Gastroesophageal sphincter (tissue), 4 donors: ENCODE measurements around the gene DNAAF1. TPM values are rescaled to one million over a fixed set of nuclear protein-coding genes. Genes with fewer than 3 reads are reported as not detected.
"Not testable (repeated sequence)": the region's sequence is repeated elsewhere in the genome, so short reads cannot be mapped to it uniquely, and the experiment has no call there.

Experiments
- ATAC-seq: fragments of 150-250 bp; one replicate; pipeline ENCODE4 v1.9.1; 2016; ENCODE audit warnings: mild to moderate bottlenecking, moderate library complexity
- H3K27ac ChIP-seq, 4 donors: fragments of 200-600 bp; sonication (generic) in 3 of 4; 1 replicate in 3 of 4; 2 replicates in 1 of 4; pipeline ENCODE4 v1.5.1; 2016 to 2019
- H3K27me3 ChIP-seq: fragments of 200-600 bp; sonication (generic); one replicate; pipeline ENCODE4 v1.5.1; 2019
- H3K36me3 ChIP-seq, 2 donors: fragments of 200-600 bp; sonication (generic); one replicate each; pipeline ENCODE4 v1.5.1; 2019; ENCODE audit warnings: control low read depth in 1 of 2
- H3K4me1 ChIP-seq, 3 donors: fragments of 200-600 bp; sonication (generic); 1 replicate in 2 of 3; 2 replicates in 1 of 3; pipeline ENCODE4 v1.5.1; 2016 to 2019; ENCODE audit warnings: control low read depth in 2 of 3
- H3K4me3 ChIP-seq, 2 donors: fragments of 200-600 bp; sonication (generic); one replicate each; pipeline ENCODE4 v1.5.1; 2019; ENCODE audit warnings: mild to moderate bottlenecking in 1 of 2, moderate library complexity in 1 of 2
- H3K9me3 ChIP-seq, 3 donors: fragments of 200-600 bp; sonication (generic); one replicate each; pipeline ENCODE4 v1.5.1; 2017 to 2019; ENCODE audit warnings: control low read depth in 2 of 3
- EP300 ChIP-seq: sonication (generic); formaldehyde crosslinking; IDR thresholded peaks from one replicate; pipeline ENCODE4 v1.6.1; 2017; ENCODE audit warnings: antibody characterized with exemption, mild to moderate bottlenecking
- POLR2A ChIP-seq, 2 donors: fragments of 450-650 bp; IDR thresholded peaks; one replicate each; pipeline ENCODE4 v1.6.1; 2017; ENCODE audit warnings: antibody characterized with exemption in 2 of 2, mild to moderate bottlenecking in 2 of 2, moderate library complexity in 1 of 2
- POLR2AphosphoS5 ChIP-seq: sonication (generic); formaldehyde crosslinking; IDR thresholded peaks from one replicate; pipeline ENCODE4 v1.6.1; 2017; ENCODE audit warnings: antibody characterized with exemption
- WGBS, 2 donors: methylation state at CpG; one replicate each; pipeline ENCODE4 v1.1.5; 2018; ENCODE audit warnings: low coverage in 1 of 2; 5-methylcytosine and 5-hydroxymethylcytosine counted together
- total RNA-seq, 4 donors: library from RNA; depleted of rRNA; stranded (reverse); fragments of >200 nt; gene quantifications; one replicate each; pipeline ENCODE4 v1.1.0, GENCODE V29; 2016
- TF ChIP-seq, protein P1 (sequence below), 4 experiments: fragments of 200-600 bp in 2 of 4; fragments of 450-650 bp in 2 of 4; sonication (generic) in 1 of 4; IDR thresholded peaks; one replicate each; pipeline ENCODE4 v1.5.1; 2017 to 2019; ENCODE audit warnings: antibody characterized with exemption in 4 of 4, mild to moderate bottlenecking in 2 of 4, moderate library complexity in 2 of 4

The DNAAF1 gene
- total RNA-seq, 4 donors from 2014 or later, result 0.27 TPM; not detected in 3

DNA sequence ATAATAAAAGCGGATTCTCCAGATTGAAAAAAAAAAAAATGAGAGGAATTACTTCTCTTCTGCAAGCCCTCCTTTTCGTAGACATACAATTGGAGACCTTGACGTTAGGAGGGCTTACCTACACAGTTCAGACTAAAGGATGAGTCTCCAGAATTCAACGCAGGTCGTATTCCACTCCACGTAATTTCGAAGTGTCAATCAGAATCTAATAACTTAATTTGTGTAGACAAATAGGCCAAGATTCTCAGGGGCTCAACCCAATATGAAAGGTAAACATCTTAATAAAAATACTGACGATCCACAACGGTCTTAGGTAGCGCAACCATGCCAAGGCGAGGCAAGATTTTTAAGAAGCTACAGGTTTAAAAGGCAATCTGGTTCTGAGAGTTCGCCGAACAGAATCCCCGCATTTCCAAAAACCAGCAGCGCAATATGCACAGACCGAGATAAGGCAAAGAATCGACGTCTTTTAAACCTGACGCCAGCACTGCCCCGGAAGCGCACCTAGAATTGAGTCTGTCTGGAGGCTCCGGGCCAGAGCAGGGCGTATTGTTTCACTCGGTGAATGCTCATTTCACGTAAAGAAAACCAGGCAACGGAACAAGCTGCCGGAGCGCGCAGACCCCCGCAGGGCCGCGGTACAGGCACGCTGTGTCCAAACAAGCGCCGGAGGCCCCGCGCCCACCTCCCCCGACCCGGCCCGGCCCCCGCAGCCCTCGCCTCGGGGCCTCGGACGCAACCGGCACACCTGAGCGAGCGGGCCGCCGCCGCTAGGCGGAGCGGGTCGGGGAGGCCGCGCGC lies 29.0 kb upstream of the DNAAF1 start:
- no peak for TF ChIP-seq POLR2A (IDR thresholded peaks at IDR 0.05)
- TF ChIP-seq, protein P1, sequence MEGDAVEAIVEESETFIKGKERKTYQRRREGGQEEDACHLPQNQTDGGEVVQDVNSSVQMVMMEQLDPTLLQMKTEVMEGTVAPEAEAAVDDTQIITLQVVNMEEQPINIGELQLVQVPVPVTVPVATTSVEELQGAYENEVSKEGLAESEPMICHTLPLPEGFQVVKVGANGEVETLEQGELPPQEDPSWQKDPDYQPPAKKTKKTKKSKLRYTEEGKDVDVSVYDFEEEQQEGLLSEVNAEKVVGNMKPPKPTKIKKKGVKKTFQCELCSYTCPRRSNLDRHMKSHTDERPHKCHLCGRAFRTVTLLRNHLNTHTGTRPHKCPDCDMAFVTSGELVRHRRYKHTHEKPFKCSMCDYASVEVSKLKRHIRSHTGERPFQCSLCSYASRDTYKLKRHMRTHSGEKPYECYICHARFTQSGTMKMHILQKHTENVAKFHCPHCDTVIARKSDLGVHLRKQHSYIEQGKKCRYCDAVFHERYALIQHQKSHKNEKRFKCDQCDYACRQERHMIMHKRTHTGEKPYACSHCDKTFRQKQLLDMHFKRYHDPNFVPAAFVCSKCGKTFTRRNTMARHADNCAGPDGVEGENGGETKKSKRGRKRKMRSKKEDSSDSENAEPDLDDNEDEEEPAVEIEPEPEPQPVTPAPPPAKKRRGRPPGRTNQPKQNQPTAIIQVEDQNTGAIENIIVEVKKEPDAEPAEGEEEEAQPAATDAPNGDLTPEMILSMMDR (IDR thresholded peaks at IDR 0.05), result peak in 2 of 4 experiments; percentile 57 to 59
- 1 to 4% methylated on average over 17 of the region's 57 CpGs for WGBS, 2 donors

GRCh38 chr16:84116720-84117493 lies 28.2 kb upstream of the DNAAF1 start, which contains the start of gene MBTPS1:
MBTPS1 (minus strand) TSS chr16:84116942; CDS start chr16:84101783, 15,159 bp downstream.
- peaks cover 0 to 45% (median 15%) of the 10 kb centered on the region in 3 donors for H3K4me1 ChIP-seq
- ATAC-seq, result peak; percentile 99
- TF ChIP-seq EP300 (no peak), POLR2A (IDR thresholded peaks at IDR 0.05) (peak; percentile 78), POLR2AphosphoS5 (peak; percentile 84)
- TF ChIP-seq, protein P1 (IDR thresholded peaks at IDR 0.05), result peak in 2 of 4 experiments; percentile 18 to 54
- peak within 1 kb of the TSS; percentile 68 to 96 for H3K4me3 ChIP-seq
- H3K9me3 ChIP-seq, result no peaks in the 10 kb centered on the region
- H3K27me3 ChIP-seq, result no peaks in the 10 kb centered on the region
- no CpG with 5 or more reads among the region's 94 CpGs for WGBS, 2 donors
- H3K27ac ChIP-seq, result peak within 1 kb of the TSS; percentile 65 to 96 (median 92)
- no peaks in the 10 kb centered on the region for H3K36me3 ChIP-seq

More for the DNA sequence above, 29.0 kb upstream of the DNAAF1 start:
- Histone ChIP-seq H3K4me3 (peak overlapping the region; percentile 68 to 96), H3K4me1 (peaks cover 0 to 52% (median 15%) of the 10 kb centered on the region in 3 donors), H3K9me3 (no peaks in the 10 kb centered on the region), H3K27ac (peak overlapping the region; percentile 65 to 96 (median 92)), H3K36me3 (no peaks in the 10 kb centered on the region), H3K27me3 (no peaks in the 10 kb centered on the region)
- ATAC-seq, result peak; percentile 11

- Histone ChIP-seq H3K9me3 (no peaks in the 10 kb centered on the region), H3K4me1 (peaks cover 0 to 45% (median 15%) of the 10 kb centered on the region in 3 donors), H3K27me3 (no peaks in the 10 kb centered on the region), H3K27ac (peak overlapping the region; percentile 60 to 96 (median 92)), H3K4me3 (peak overlapping the region; percentile 68 to 96), H3K36me3 (peaks cover 0 to 3% of the 10 kb centered on the region in 2 donors)
- no peak for ATAC-seq
- WGBS, 2 donors, result 11 to 20% methylated on average over 1 to 7 of the region's 12 CpGs
- TF ChIP-seq POLR2A (IDR thresholded peaks at IDR 0.05), result no peak
- TF ChIP-seq, protein P1 (IDR thresholded peaks at IDR 0.05), result no peak
- no peak for TF ChIP-seq EP300
- TF ChIP-seq POLR2AphosphoS5, result no peak
Measured at GRCh38 chr16:84117494-84117843, 27.6 kb upstream of the DNAAF1 start.

GRCh38 chr16:84118315-84118714 lies 26.8 kb upstream of the DNAAF1 start:
- ATAC-seq, H3K27me3 ChIP-seq, H3K27ac ChIP-seq, H3K4me3 ChIP-seq, H3K9me3 ChIP-seq: not testable (repeated sequence)
- peaks cover 0 to 40% (median 15%) of the 10 kb centered on the region in 3 donors for H3K4me1 ChIP-seq
- 73 to 94% methylated on average over 4 to 5 of the region's 5 CpGs for WGBS, 2 donors
- peaks cover 0 to 12% of the 10 kb centered on the region in 2 donors for H3K36me3 ChIP-seq

DNA sequence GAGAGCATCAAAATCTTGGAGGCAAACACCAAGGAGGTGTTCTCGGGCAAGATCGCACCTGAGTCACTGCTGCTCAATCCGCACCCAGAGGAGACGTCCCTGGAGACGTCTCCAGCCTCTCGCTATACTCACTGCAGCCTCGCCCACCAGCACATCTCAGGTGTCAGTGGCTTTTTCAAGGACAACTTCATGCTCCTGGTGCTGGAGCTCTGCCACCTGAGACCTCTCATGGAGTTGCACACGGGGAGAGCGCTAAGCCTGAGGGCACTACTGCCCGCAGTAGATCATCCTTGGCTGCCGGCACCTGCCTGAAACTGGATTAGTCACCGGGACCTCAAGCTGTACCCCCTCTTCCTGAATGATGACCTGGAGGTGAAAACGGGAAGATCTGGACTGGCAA lies 25.7 kb upstream of the DNAAF1 start:
- TF ChIP-seq POLR2AphosphoS5 (no peak), POLR2A (IDR thresholded peaks at IDR 0.05) (no peak), EP300 (no peak)
- TF ChIP-seq, protein P1 (IDR thresholded peaks at IDR 0.05), result no peak
- WGBS, 2 donors, result no CpG with 5 or more reads among the region's 13 CpGs
- peaks cover 0 to 22% of the 10 kb centered on the region in 2 donors for H3K36me3 ChIP-seq
- peaks cover 0 to 29% (median 15%) of the 10 kb centered on the region in 3 donors for H3K4me1 ChIP-seq
- H3K27ac ChIP-seq, result no peak overlapping the region
- no peak for ATAC-seq
- no peak overlapping the region for H3K4me3 ChIP-seq
- H3K27me3 ChIP-seq, result no peaks in the 10 kb centered on the region
- no peaks in the 10 kb centered on the region for H3K9me3 ChIP-seq
